Measurements from ENCODE around the gene OBP2A.

OBP2A gene

GRCh38 chr9:135575995-135576631, 30.2 kb downstream of the OBP2A start:
- TF ChIP-seq CTBP1 (IDR thresholded peaks at IDR 0.05; ENCODE audit: borderline replicate concordance) (no peak), NFRKB (IDR thresholded peaks at IDR 0.05) (no peak), ZNF384 (IDR thresholded peaks at IDR 0.05) (no peak), BHLHE40 (IDR thresholded peaks at IDR 0.05; ENCODE audit: borderline replicate concordance) (no peak), FOXA1 (IDR thresholded peaks at IDR 0.05) (no peak), TARDBP (IDR thresholded peaks at IDR 0.05) (no peak), FOXK2 (IDR thresholded peaks at IDR 0.05) (no peak), PKNOX1 (IDR thresholded peaks at IDR 0.05) (no peak), FOXM1 (IDR thresholded peaks at IDR 0.05; ENCODE audit: borderline replicate concordance) (no peak)
- ChIA-PET CTCF (no interaction called here), POLR2A (no interaction called here)
- DNase-seq (ENCODE audit: extremely low spot score): no peak

- ChIA-PET POLR2A (no interaction called here), CTCF (no interaction called here)
- no peak for DNase-seq (ENCODE audit: extremely low spot score)
- TF ChIP-seq FOXM1 (IDR thresholded peaks at IDR 0.05; ENCODE audit: borderline replicate concordance) (no peak), PKNOX1 (IDR thresholded peaks at IDR 0.05) (no peak), ZNF384 (IDR thresholded peaks at IDR 0.05) (no peak), ELF4 (IDR thresholded peaks at IDR 0.05) (no peak), SP1 (IDR thresholded peaks at IDR 0.05) (no peak), CTBP1 (IDR thresholded peaks at IDR 0.05; ENCODE audit: borderline replicate concordance) (no peak), TARDBP (IDR thresholded peaks at IDR 0.05) (no peak), FOXA1 (IDR thresholded peaks at IDR 0.05) (no peak), ARNT (IDR thresholded peaks at IDR 0.05) (no peak), LEF1 (IDR thresholded peaks at IDR 0.05; ENCODE audit: borderline replicate concordance) (no peak), NFRKB (IDR thresholded peaks at IDR 0.05) (no peak), FOXK2 (IDR thresholded peaks at IDR 0.05) (no peak), HDGF (IDR thresholded peaks at IDR 0.05; ENCODE audit: borderline replicate concordance) (no peak), L3MBTL2 (conservative IDR thresholded peaks at IDR 0.05) (no peak)
These were observed 31.3 kb downstream of the OBP2A start for GRCh38 chr9:135577256-135577655.

GRCh38 chr9:135579356-135579755, 33.4 kb downstream of the OBP2A start:
- TF ChIP-seq SUZ12 (IDR thresholded peaks at IDR 0.05) (no peak), HDGF (IDR thresholded peaks at IDR 0.05; ENCODE audit: borderline replicate concordance) (no peak), ELF4 (IDR thresholded peaks at IDR 0.05) (no peak), ZNF384 (IDR thresholded peaks at IDR 0.05) (no peak), BHLHE40 (IDR thresholded peaks at IDR 0.05; ENCODE audit: borderline replicate concordance) (no peak), L3MBTL2 (conservative IDR thresholded peaks at IDR 0.05) (no peak), CTBP1 (IDR thresholded peaks at IDR 0.05; ENCODE audit: borderline replicate concordance) (no peak), PKNOX1 (IDR thresholded peaks at IDR 0.05) (no peak), NFRKB (IDR thresholded peaks at IDR 0.05) (no peak), SP1 (IDR thresholded peaks at IDR 0.05) (no peak), LEF1 (IDR thresholded peaks at IDR 0.05; ENCODE audit: borderline replicate concordance) (no peak), ARNT (IDR thresholded peaks at IDR 0.05) (no peak), FOXK2 (IDR thresholded peaks at IDR 0.05) (no peak), TARDBP (IDR thresholded peaks at IDR 0.05) (no peak), FOXM1 (IDR thresholded peaks at IDR 0.05; ENCODE audit: borderline replicate concordance) (no peak)
- POLR2A ChIA-PET: no interaction called here
- CTCF ChIA-PET: no interaction called here
- no peak for DNase-seq (ENCODE audit: extremely low spot score)

- ChIA-PET CTCF (no interaction called here), POLR2A (no interaction called here)
- no peak for DNase-seq (ENCODE audit: extremely low spot score)
- TF ChIP-seq TARDBP (IDR thresholded peaks at IDR 0.05) (no peak), ARNT (IDR thresholded peaks at IDR 0.05) (no peak), SUZ12 (IDR thresholded peaks at IDR 0.05) (no peak), SP1 (IDR thresholded peaks at IDR 0.05) (no peak), FOXK2 (IDR thresholded peaks at IDR 0.05) (no peak), LEF1 (IDR thresholded peaks at IDR 0.05; ENCODE audit: borderline replicate concordance) (no peak), PKNOX1 (IDR thresholded peaks at IDR 0.05) (no peak), FOXA1 (IDR thresholded peaks at IDR 0.05) (no peak), HDGF (IDR thresholded peaks at IDR 0.05; ENCODE audit: borderline replicate concordance) (no peak)
These were observed 34.1 kb downstream of the OBP2A start for GRCh38 chr9:135579889-135580660.

- POLR2A ChIA-PET: no interaction called here
- CTCF ChIA-PET: no interaction called here
- TF ChIP-seq TARDBP (IDR thresholded peaks at IDR 0.05): no peak
- no peak for TF ChIP-seq ELF4 (IDR thresholded peaks at IDR 0.05)
- no peak for TF ChIP-seq NFRKB (IDR thresholded peaks at IDR 0.05)
- no peak for TF ChIP-seq PKNOX1 (IDR thresholded peaks at IDR 0.05)
- no peak for TF ChIP-seq FOXM1 (IDR thresholded peaks at IDR 0.05; ENCODE audit: borderline replicate concordance)
- TF ChIP-seq SP1 (IDR thresholded peaks at IDR 0.05): no peak
- no peak for TF ChIP-seq ARNT (IDR thresholded peaks at IDR 0.05)
- TF ChIP-seq BHLHE40 (IDR thresholded peaks at IDR 0.05; ENCODE audit: borderline replicate concordance): no peak
- TF ChIP-seq L3MBTL2 (conservative IDR thresholded peaks at IDR 0.05): no peak
- TF ChIP-seq FOXA1 (IDR thresholded peaks at IDR 0.05): no peak
- no peak for TF ChIP-seq SUZ12 (IDR thresholded peaks at IDR 0.05)
- TF ChIP-seq HDGF (IDR thresholded peaks at IDR 0.05; ENCODE audit: borderline replicate concordance): no peak
- TF ChIP-seq FOXK2 (IDR thresholded peaks at IDR 0.05): no peak
- TF ChIP-seq ZNF384 (IDR thresholded peaks at IDR 0.05): no peak
- TF ChIP-seq CTBP1 (IDR thresholded peaks at IDR 0.05; ENCODE audit: borderline replicate concordance): no peak
- TF ChIP-seq LEF1 (IDR thresholded peaks at IDR 0.05; ENCODE audit: borderline replicate concordance): no peak
- no peak for DNase-seq (ENCODE audit: extremely low spot score)
These were observed 34.9 kb downstream of the OBP2A start for GRCh38 chr9:135580664-135581380.

Data from HEK293T (cell line).